Measurements from ENCODE around the gene AGBL1. TPM values are rescaled to one million over a fixed set of nuclear protein-coding genes. Genes with fewer than 3 reads are reported as not detected.
"Not testable (repeated sequence)": the region's sequence is repeated elsewhere in the genome, so short reads cannot be mapped to it uniquely, and the experiment has no call there.

Gene AGBL1
- total RNA-seq, 2 experiments from 2014 or later: 0.10 TPM

DNA sequence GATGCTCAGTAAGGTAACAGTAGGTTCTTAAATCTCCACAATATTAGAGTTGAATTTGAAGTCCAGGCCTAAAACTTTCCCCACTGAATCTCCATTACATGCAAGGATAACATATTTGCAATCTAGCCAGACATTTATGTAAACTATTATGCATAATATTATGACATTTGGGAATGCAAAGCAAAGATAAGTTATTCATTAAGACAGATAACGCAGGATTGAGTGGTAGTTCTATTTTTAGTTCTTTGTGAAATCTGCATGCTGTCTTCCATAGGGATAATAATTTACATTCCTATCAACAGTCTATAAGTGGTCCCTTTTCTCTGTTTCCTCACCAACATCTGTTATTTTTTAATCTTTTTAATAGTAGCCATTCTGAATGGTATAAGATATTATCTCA lies 333.5 kb downstream of the AGBL1 start:
- H3K27me3 Mint-ChIP-seq: peaks cover 2% of the 10 kb centered on the region
- H3K4me3 Mint-ChIP-seq: no peak overlapping the region
- H3K27ac Mint-ChIP-seq: no peak overlapping the region
- DNase-seq: no peak
- no peaks in the 10 kb centered on the region for H3K36me3 Mint-ChIP-seq
- CTCF ChIA-PET: no interaction called here
- intact Hi-C loops (cut with micrococcal nuclease): loop anchor here (10.0 kb wide), 1 partner anchor 58 kb away; no protein-coding TSS in a partner anchor
- H3K4me1 Mint-ChIP-seq (ENCODE audit: low read depth): no peaks in the 10 kb centered on the region
- POLR2A ChIA-PET: no interaction called here
- no peaks in the 10 kb centered on the region for H3K9me3 Mint-ChIP-seq

DNA sequence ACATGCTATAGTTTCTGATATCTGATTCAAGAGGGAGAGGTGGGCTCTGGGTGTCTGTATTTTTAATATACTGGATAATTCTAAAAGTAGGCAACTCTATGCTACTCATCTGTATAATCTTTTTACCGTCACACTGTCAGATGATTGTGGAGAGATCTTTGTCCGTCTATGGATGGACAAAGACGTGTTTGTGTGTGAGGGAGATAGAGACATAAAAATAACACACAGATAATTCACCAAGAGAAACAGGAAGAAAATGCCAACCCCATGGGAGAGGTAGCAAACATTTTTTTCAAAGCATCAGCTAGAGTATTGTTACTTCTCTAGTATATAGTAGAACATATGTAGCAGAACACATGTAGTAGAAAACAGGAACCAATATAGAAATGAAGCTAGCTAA lies 346.1 kb downstream of the AGBL1 start:
- Mint-ChIP-seq H3K4me1 (ENCODE audit: low read depth) (no peaks in the 10 kb centered on the region), H3K36me3 (no peaks in the 10 kb centered on the region)
- no peak for DNase-seq

DNA sequence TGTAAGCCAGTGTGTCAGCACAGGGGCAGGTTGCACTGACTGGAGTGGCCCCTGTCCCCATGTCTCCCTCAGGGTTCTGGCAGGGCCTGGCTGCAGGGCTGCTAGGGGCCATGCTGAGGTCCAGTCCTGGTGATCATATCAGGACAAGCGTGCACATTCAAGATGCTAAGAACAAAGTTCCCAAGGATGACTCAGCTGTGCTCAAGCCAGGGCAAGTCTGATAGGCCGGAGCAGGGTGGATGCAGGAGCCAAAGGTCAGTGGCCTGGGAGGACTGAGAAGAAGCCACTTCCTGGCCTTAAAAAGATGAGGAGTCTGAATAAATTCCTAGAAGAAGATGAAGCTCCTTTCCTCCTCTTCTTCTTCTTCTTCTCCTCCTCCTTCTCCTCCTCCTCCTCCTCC lies 353.2 kb downstream of the AGBL1 start:
- POLR2A ChIA-PET: no interaction called here
- Mint-ChIP-seq H3K27me3 (no peaks in the 10 kb centered on the region), H3K9me3 (no peaks in the 10 kb centered on the region), H3K4me3 (no peak overlapping the region), H3K27ac (no peak overlapping the region), H3K4me1 (ENCODE audit: low read depth) (no peaks in the 10 kb centered on the region), H3K36me3 (no peaks in the 10 kb centered on the region)
- CTCF ChIA-PET: no interaction called here
- DNase-seq: no peak
- intact Hi-C loops (cut with micrococcal nuclease): no loop called here

More for the DNA sequence above, 346.1 kb downstream of the AGBL1 start:
- Mint-ChIP-seq H3K27me3 (no peaks in the 10 kb centered on the region), H3K27ac (no peak overlapping the region), H3K4me3 (no peak overlapping the region), H3K9me3 (peaks cover 13% of the 10 kb centered on the region)
- POLR2A ChIA-PET: no interaction called here
- CTCF ChIA-PET: no interaction called here
- intact Hi-C loops (cut with micrococcal nuclease): no loop called here

DNA sequence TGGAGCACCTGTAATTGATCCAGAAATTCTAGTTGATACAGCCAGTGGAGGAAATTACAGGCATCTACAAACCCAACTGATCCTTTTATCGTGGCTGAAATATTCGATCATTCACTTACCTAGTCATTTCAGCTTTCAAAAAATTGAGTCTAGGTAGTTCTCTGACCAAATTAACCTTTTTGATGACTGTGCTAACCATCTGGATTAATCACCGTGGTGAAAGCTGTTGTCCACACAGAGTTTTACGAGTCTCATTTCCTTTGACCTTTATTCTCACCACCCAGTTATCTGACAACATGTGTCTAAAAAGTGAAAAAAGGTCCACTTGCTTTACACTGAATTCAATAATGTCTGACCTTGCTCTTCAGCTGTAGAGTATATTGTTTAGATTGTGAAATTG lies 354.3 kb downstream of the AGBL1 start:
- no peaks in the 10 kb centered on the region for H3K9me3 Mint-ChIP-seq
- intact Hi-C loops (cut with micrococcal nuclease): no loop called here
- no peaks in the 10 kb centered on the region for H3K36me3 Mint-ChIP-seq
- CTCF ChIA-PET: interaction anchor here (0.6 kb wide), 1 partner anchor 930 kb away, joined by 3 read pairs; no protein-coding TSS in a partner anchor
- H3K4me1 Mint-ChIP-seq (ENCODE audit: low read depth): no peaks in the 10 kb centered on the region
- POLR2A ChIA-PET: no interaction called here
- no peak overlapping the region for H3K27ac Mint-ChIP-seq
- H3K4me3 Mint-ChIP-seq: no peak overlapping the region
- no peak for DNase-seq
- no peaks in the 10 kb centered on the region for H3K27me3 Mint-ChIP-seq

DNA sequence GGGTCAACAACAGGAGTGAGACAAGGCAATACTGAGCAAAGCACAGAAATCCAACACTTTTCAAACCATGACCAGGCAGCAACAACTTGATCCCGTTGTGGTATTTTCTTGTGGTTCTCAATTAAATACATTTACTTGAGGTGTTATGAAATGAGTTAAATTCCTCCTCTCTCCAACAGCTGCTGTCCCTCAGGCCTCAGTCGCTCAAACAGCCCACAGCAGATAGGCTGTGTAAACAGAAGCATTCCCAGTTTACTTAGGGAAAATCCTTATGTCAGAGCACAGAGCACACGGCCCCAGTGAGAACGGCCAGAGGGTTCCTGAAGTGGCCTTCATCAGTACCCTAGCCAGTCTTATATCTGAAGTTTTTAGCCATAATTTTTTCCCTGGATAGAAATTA lies 359.9 kb downstream of the AGBL1 start:
- no peak overlapping the region for H3K4me3 Mint-ChIP-seq
- no peaks in the 10 kb centered on the region for H3K9me3 Mint-ChIP-seq
- H3K4me1 Mint-ChIP-seq (ENCODE audit: low read depth): no peaks in the 10 kb centered on the region
- intact Hi-C loops (cut with micrococcal nuclease): no loop called here
- no peaks in the 10 kb centered on the region for H3K27me3 Mint-ChIP-seq
- no peak for DNase-seq
- no peaks in the 10 kb centered on the region for H3K36me3 Mint-ChIP-seq
- CTCF ChIA-PET: no interaction called here
- no peak overlapping the region for H3K27ac Mint-ChIP-seq
- POLR2A ChIA-PET: no interaction called here

DNA sequence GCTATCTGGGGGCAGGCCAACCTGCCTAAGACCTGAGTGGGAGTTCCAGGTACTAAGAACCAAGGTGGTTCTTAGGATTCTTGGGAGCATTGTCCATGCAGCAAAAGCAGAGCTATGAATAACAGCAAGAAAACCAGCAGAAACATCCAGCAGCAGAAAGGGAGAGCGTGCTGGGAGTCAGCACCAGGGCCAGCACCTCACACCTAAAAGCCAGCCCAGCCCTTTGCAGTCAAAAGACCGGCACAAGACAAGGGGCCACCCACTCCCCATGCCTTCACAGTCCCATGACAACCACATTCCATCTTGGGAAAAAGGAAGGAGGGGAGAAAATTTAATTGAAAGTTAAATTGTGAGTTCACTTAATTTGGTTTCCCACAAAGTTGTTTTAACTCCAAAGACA lies 364.9 kb downstream of the AGBL1 start:
- no peaks in the 10 kb centered on the region for H3K36me3 Mint-ChIP-seq
- no peaks in the 10 kb centered on the region for H3K4me1 Mint-ChIP-seq (ENCODE audit: low read depth)

DNA sequence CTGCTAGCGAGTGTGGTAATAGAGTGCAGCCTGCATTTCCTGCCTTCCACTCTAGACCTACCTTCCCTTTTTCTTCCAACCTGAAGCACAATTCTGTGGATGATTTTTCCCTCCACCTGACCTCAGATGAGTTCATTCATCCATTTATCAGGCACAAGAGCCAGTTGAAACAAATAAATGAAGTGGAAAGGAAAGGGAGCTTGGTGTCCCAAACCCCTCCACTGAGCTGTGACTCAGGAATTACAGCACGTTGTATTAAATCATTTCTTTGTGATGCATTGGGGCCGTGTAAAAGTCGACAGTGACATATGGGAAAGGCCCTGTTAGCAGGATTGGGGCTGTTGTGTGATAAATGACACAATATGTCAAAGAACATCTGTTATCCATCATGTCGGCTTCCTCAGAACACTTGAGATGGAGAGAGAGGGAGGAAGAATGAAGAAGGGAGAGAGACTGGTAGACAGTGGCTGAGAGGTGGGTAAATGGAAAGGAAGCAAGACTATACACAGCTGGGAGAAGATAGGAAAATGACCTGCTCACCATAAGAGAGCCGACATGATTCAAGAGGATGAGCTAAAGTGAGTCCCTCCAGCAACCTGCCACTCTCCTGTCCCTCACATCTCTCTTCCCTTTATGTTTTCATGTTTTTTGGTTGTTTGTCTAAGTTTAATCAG lies 366.0 kb downstream of the AGBL1 start:
- no peaks in the 10 kb centered on the region for H3K36me3 Mint-ChIP-seq
- DNase-seq: no peak
- H3K9me3 Mint-ChIP-seq: no peaks in the 10 kb centered on the region
- no peak overlapping the region for H3K4me3 Mint-ChIP-seq
- ChIA-PET POLR2A (no interaction called here), CTCF (no interaction called here)
- intact Hi-C loops (cut with micrococcal nuclease): no loop called here
- no peak overlapping the region for H3K27ac Mint-ChIP-seq
- no peaks in the 10 kb centered on the region for H3K4me1 Mint-ChIP-seq (ENCODE audit: low read depth)
- H3K27me3 Mint-ChIP-seq: no peaks in the 10 kb centered on the region

More for the DNA sequence above, 364.9 kb downstream of the AGBL1 start:
- no peaks in the 10 kb centered on the region for H3K27me3 Mint-ChIP-seq
- no peak overlapping the region for H3K4me3 Mint-ChIP-seq
- ChIA-PET CTCF (no interaction called here), POLR2A (no interaction called here)
- H3K27ac Mint-ChIP-seq: no peak overlapping the region
- intact Hi-C loops (cut with micrococcal nuclease): no loop called here
- DNase-seq: no peak
- no peaks in the 10 kb centered on the region for H3K9me3 Mint-ChIP-seq

DNA sequence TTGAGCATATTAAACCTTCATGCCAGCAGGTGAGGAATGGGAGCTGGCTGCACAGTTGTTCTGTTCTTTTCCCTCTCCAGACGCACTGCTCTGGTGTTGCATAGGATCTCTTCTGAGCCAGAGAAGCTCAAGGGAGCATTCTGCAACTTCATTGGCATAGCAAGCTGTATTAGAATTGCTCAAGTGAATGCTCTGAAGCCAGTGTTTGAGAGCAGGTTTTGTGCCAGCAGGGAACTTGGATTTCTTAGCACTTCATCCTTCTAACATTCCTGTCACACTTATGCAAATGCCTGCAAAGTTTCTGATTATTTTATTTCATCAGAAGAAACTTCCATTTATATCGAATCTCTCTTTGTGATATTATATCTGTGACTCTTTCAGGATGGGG lies 366.6 kb downstream of the AGBL1 start:
- ChIA-PET CTCF (no interaction called here), POLR2A (interaction anchor here (0.5 kb wide), 1 partner anchor 76 kb away, joined by 3 read pairs; no protein-coding TSS in a partner anchor)
- Mint-ChIP-seq H3K36me3 (no peaks in the 10 kb centered on the region), H3K27ac (no peak overlapping the region), H3K4me1 (ENCODE audit: low read depth) (no peaks in the 10 kb centered on the region), H3K27me3 (no peaks in the 10 kb centered on the region), H3K9me3 (no peaks in the 10 kb centered on the region), H3K4me3 (no peak overlapping the region)
- intact Hi-C loops (cut with micrococcal nuclease): no loop called here
- DNase-seq: no peak

DNA sequence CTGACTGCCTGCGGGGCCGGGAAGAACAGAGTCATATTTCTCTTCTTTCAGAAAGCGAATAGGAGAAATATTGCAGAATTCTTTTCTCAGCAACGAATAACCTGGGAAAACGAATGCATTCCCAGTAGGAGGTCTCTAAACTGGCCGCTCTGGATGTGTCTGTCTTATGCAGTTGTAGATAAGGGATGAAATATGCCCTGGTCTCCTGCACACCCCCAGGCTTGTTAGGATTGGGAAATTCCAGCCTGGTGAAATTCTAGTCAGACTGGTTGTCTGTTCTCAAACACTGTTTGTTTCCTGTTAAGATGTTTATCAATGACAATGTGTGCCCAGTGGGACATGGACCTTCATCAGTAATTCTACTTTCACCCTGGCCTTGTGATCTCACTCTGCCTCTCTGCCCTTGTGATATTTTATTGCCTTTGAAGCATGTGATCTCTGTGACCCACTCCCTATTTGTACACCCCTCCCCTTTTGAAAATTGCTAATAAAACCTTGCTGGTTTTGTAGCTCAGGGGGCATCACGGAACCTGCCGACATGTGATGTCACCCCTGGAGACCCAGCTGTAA lies 385.9 kb downstream of the AGBL1 start:
- POLR2A ChIA-PET, H3K4me3 Mint-ChIP-seq, CTCF ChIA-PET: not testable (repeated sequence)

DNA sequence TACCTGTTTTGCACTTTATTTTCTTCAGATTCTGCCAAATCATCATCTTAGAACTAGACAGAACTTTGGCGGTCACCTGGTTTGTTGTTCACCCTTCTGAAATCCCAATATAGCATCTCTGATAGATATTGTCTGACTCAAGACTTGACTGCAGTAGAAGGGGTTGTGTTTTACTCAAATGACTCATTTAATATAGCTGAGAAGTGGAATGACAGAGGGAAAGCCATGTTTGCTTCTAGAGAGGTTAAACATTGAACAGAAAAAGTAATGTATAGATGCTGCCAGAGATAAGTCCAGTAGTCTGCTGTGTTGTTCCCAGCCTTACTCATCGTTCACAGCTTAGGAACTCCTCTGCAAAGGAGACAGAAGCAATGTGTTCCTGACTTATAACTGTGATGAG lies 402.0 kb downstream of the AGBL1 start:
- no peaks in the 10 kb centered on the region for H3K27me3 Mint-ChIP-seq
- no peaks in the 10 kb centered on the region for H3K4me1 Mint-ChIP-seq (ENCODE audit: low read depth)
- intact Hi-C loops (cut with micrococcal nuclease): no loop called here
- H3K36me3 Mint-ChIP-seq: no peaks in the 10 kb centered on the region
- ChIA-PET POLR2A (no interaction called here), CTCF (no interaction called here)
- no peak for DNase-seq
- no peak overlapping the region for H3K27ac Mint-ChIP-seq
- H3K4me3 Mint-ChIP-seq: no peak overlapping the region
- H3K9me3 Mint-ChIP-seq: no peaks in the 10 kb centered on the region

More for the DNA sequence above, 385.9 kb downstream of the AGBL1 start:
- DNase-seq; intact Hi-C loops (cut with micrococcal nuclease); H3K36me3 Mint-ChIP-seq; H3K4me1 Mint-ChIP-seq (ENCODE audit: low read depth); H3K27me3 Mint-ChIP-seq; H3K27ac Mint-ChIP-seq: not testable (repeated sequence)
- H3K9me3 Mint-ChIP-seq: peaks cover 24% of the 10 kb centered on the region

DNA sequence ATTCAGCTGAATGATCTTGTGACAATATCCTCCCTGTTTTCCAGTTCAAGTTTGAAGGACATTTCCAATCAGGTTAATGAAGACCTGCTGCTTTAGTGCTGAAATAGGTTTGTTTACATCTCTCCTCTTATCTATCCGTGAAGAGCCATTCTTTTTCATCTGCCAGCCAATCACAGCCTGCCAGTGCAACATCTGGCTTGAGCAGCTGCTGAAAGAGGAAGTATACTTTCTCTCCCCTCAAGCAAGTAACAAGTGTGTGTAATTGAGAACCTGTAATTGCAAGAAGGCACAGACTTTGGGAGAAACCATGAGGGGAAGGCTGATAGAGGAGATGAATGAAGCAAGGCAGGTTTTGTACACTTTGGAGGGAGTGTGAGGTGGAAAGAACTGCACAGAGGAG lies 404.3 kb downstream of the AGBL1 start:
- Mint-ChIP-seq H3K4me3 (no peak overlapping the region), H3K4me1 (ENCODE audit: low read depth) (no peaks in the 10 kb centered on the region), H3K9me3 (no peaks in the 10 kb centered on the region), H3K36me3 (no peaks in the 10 kb centered on the region), H3K27me3 (no peaks in the 10 kb centered on the region), H3K27ac (no peak overlapping the region)
- no peak for DNase-seq
- intact Hi-C loops (cut with micrococcal nuclease): no loop called here
- ChIA-PET CTCF (no interaction called here), POLR2A (no interaction called here)

DNA sequence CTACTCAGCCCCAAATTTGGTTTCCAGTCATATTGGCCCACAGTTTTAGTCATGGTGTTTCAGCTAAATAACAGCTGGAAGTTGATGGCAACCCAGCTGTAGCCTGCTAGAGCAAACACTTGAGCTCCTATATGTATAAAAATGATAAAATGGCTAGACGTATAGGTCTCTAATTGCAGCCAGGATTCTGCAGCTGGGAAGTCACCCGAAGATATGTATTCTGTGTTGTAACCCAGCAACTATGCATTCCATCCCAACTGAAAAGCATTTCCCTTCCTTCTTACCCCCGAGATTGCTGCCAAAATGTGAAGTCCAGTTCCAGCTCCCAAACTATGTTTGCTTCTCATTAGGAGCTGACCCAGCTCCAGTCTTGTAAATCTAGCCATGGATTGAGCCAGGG lies 408.4 kb downstream of the AGBL1 start:
- ChIA-PET CTCF (no interaction called here), POLR2A (no interaction called here)
- H3K27ac Mint-ChIP-seq: no peak overlapping the region
- H3K4me1 Mint-ChIP-seq (ENCODE audit: low read depth): no peaks in the 10 kb centered on the region
- no peak for DNase-seq
- H3K27me3 Mint-ChIP-seq: no peaks in the 10 kb centered on the region
- no peaks in the 10 kb centered on the region for H3K9me3 Mint-ChIP-seq
- H3K36me3 Mint-ChIP-seq: no peaks in the 10 kb centered on the region
- intact Hi-C loops (cut with micrococcal nuclease): no loop called here
- no peak overlapping the region for H3K4me3 Mint-ChIP-seq

DNA sequence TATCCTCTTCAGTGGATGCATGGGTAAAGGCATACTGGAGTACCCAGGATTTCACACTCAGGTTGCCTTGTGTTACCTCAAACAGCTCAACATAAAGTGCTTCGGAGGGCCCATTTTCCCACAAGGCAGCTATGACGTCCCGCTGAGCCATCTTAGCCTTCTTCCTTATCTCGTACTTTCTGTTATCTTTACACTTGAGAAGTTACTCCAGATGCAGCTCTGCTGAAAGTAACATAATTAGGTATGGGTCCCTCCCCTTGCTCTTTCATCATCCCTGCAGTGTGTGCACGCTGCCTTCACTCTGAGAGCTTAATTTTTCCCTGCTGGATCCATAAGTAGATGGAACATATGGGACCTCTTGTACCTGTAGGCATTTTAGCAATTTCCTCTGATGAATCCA lies 410.3 kb downstream of the AGBL1 start:
- no peak for DNase-seq
- Mint-ChIP-seq H3K9me3 (no peaks in the 10 kb centered on the region), H3K36me3 (no peaks in the 10 kb centered on the region), H3K27ac (no peak overlapping the region), H3K27me3 (no peaks in the 10 kb centered on the region), H3K4me1 (ENCODE audit: low read depth) (no peaks in the 10 kb centered on the region), H3K4me3 (no peak overlapping the region)
- POLR2A ChIA-PET: no interaction called here
- intact Hi-C loops (cut with micrococcal nuclease): no loop called here
- CTCF ChIA-PET: no interaction called here
